GM18867 (cell line): ENCODE results near the gene RBBP6.
"Not testable (repeated sequence)": the region's sequence is repeated elsewhere in the genome, so short reads cannot be mapped to it uniquely, and the experiment has no call there.

Experiments used
- ATAC-seq: cut with Tn5 transposase; IDR thresholded peaks from one replicate; pipeline ENCODE4 v1.9.1; 2021; ENCODE audit warnings: mild to moderate bottlenecking, moderate library complexity; ENCODE audit not compliant: unreplicated experiment

The RBBP6 gene

DNA sequence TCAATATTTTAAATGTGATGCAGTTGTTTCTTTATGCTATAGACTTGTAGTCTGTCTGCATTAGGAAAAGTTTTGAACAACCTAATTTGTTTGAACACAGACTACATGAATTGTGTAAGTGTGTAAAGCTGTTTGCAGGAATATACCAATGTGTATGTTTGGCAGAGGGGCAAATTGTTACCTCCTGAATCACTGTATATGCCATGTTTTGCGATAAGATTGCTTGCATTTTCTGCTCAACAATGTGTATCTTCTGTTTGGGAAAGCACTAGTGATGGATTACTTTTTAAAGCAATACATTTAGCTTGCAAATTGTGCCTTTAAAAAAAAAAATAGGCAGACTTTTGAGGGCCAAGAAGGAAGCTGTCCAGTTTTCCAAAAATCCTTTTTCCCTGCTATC is 14.6 kb downstream of the RBBP6 start:
- no peak for ATAC-seq

DNA sequence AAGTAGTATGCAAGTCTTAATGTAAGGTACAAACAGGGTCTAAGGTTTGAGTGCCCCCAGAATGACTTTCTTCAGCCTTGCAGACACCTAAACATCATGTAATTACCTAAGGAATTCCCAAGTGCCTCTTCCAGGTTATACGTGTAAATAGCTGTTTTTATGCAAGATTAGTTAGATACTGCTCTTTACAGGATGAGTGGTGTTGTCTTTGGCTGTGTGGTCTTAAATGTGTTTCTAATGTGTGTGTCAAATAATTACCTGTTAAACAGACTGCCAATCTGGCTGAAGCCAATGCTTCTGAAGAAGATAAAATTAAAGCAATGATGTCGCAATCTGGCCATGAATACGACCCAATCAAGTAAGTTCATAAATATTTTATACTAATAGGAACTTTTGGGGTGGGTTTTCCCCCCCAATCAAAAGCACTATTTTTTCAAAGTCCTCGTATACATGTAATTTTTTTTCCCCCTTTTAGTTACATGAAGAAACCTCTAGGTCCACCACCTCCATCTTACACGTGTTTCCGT is 16.0 kb downstream of the RBBP6 start:
- ATAC-seq = no peak

DNA sequence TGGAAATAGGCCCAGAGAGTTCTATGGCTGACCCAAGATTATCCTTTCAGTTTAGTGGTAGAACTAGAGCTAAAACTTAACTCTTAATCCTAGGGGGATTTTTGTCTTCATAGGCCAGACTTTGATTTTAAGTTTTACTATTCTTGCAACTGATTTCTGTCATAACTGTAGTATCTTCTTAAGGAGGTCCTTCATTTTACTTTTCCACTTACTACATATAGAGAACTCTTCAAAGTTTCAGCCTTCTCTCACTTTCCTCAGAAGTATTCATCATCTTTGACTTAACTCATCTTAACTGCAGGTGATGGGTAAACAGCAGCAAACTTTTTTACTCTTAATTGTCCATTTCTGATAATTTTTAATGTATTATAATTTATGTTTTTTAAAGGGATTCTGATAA is 23.4 kb downstream of the RBBP6 start:
- no peak for ATAC-seq

DNA sequence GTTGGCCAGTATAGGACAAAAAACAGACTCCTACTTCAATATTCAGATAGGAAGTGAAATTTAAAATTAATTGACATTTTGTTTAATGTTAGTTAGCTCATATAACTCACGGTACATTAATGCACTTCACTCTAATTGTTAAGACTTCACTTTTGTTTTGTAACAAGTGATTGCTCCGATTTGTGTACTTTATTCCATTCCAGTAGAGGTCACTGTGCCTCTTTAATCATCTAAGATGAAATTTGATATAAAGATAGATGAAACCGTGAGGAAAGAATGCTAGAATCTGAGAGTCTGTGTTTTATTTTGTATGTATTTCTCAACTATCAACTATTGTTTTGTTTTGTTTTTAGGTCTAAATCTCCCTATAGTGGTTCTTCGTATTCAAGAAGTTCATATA is 29.0 kb downstream of the RBBP6 start:
- ATAC-seq = no peak

DNA sequence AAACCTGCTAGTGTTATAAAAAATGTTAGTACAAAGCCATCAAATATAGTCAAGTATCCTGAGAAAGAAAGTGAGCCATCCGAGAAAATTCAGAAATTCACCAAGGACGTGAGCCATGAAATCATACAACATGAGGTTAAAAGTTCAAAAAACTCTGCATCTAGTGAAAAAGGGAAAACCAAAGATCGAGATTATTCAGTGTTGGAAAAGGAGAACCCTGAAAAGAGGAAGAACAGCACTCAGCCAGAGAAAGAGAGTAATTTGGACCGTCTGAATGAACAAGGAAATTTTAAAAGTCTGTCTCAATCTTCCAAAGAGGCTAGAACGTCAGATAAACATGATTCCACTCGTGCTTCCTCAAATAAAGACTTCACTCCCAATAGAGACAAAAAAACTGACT is 31.7 kb downstream of the RBBP6 start:
- ATAC-seq = no peak

DNA sequence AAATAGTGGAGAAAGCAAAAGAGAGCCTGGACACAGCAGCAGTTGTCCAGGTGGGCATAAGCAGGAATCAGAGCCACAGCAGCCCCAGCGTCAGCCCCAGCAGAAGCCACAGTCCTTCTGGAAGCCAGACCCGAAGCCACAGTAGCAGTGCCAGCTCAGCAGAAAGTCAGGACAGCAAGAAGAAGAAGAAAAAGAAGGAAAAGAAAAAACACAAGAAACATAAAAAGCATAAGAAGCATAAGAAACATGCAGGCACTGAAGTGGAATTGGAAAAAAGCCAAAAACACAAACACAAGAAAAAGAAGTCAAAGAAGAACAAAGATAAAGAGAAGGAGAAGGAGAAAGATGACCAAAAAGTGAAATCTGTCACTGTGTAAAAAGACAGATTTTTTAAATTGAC is 32.7 kb downstream of the RBBP6 start:
- ATAC-seq = no peak

DNA sequence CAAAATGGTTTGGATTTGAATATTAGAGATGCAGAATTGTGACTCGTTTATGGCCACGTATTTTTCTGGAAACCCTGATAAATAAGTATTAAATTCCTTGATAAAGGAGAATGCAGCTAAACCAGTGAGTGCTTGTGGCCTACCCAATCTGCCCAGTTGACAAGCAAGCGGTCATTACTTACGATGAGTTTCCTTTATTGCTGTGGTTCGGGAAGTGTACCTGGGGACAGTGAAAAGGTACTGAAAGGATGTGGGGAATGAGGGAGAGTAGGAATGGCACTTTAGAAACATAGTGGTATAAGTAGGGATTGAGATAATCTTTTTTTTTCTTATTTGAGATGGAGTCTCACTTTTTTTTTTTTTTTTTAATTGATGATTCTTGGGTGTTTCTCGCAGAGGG is 33.8 kb downstream of the RBBP6 start:
- no peak for ATAC-seq

DNA sequence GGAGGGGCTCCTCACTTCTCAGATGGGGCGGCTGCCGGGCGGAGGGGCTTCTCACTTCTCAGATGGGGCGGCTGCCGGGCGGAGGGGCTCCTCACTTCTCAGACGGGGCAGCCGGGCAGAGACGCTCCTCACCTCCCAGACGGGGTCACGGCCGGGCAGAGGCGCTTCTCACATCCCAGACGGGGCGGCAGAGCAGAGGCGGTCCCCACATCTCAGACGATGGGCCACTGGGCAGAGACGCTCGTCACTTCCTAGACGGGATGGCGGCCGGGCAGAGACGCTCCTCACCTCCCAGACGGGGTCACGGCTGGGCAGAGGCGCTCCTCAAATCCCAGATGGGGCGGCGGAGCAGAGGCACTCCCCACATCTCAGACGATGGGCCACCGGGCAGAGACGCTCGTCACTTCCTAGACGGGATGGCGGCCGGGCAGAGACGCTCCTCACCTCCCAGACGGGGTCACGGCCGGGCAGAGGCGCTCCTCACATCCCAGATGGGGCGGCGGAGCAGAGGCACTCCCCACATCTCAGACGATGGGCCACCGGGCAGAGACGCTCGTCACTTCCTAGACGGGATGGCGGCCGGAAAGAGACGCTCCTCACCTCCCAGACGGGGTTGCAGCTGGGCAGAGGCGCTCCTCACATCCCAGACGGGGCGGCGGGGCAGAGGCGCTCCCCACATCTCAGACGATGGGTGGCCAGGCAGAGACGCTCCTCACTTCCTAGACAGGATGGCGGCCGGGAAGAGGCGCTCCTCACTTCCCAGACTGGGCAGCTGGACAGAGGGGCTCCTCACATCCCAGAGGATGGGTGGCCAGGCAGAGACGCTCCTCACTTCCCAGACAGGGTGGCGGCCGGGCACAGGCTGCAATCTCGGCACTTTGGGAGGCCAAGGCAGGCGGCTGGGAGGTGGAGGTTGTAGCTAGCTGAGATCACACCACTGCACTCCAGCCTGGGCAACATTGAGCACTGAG is 35.4 kb downstream of the RBBP6 start:
- not testable (repeated sequence) for ATAC-seq

DNA sequence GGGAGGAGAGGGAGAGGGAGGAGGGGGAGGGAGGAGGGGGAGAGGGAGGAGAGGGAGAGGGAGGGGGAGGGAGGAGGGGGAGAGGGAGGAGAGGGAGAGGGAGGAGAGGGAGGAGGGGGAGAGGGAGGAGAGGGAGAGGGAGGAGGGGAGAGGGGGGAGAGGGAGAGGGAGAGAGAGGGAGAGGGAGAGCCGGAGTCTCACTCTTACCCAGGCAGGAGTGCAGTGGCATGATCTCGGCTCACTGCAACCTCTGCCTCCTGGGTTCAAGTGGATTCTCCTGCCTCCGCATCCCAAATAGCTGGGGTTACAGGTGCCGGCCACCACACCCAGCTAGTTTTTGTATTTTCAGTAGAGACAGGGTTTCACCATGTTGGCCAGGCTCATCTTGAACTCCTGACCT is 36.4 kb downstream of the RBBP6 start:
- ATAC-seq = not testable (repeated sequence)

DNA sequence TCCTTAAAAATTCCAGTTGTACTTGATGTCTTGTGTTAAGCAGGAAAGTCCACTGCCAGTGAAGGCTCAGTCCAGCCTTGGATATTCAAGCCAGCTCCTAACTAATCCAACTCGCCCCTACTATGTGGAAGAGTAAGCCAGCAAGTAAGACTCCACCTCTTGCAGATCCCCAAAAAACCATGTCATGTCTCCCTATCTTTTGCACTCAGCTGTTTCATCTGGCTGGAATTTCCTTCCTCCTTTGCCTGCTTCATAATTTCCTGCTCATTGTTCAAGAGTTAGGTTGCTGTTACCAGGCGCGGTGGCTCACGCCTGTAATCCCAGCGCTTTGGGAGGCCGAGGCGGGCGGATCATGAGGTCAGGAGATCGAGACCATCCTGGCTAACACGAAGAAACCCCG is 37.8 kb downstream of the RBBP6 start:
- ATAC-seq = no peak

DNA sequence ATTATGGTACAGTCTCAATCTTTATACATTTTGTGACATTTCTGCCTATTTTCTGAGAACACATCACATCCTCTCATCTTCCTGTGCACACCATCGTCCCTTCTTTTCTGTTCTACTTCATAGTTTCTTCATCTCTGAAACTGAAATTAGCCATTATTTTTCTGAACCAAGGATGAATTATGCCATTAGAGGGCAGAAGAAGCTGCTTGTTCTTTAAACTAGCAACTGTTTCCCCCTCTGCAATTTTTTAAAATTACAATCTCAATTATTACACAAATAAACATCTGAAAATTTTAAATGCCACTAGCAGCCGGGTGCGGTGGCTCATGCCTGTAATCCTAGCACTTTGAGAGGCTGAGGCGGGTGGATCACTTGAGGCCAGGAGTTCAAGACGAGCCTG is 41.3 kb downstream of the RBBP6 start:
- no peak for ATAC-seq

DNA sequence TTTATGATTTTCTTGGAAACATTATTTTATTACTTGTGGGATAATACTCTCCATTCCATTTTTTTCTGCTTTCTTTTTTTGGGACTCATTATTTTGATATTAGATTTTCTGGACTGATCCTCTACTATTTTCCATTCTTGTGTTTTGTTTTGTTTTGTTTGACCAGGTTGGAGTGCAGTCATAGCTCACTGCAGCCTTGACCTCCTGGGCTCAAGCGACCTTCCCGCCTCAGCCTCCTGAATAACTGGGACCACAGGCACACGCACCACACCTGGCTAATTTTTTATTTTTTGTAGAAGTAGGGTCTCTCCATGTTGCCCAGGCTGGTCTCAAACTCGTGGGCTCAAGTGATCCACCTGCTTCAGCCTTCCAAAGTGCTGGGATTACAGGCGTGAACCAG is 44.1 kb downstream of the RBBP6 start:
- no peak for ATAC-seq

DNA sequence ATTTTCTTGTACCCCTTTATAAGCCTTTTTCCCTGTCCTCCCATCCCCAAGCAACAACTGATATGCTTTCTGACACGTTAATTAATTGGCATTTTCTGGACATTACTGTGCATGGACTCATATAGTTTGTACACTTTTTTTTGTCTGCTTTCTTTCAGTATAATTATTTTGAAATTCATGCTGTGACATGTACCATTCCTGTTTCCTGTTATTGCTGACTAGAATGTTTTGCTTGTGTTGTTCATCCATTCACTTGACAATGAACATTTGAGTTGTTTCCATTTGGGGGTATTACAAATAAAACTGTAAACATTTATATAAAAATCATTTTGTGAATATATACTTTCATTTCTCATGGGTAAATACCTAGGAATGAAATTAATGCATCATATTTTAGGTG is 50.6 kb downstream of the RBBP6 start:
- no peak for ATAC-seq

DNA sequence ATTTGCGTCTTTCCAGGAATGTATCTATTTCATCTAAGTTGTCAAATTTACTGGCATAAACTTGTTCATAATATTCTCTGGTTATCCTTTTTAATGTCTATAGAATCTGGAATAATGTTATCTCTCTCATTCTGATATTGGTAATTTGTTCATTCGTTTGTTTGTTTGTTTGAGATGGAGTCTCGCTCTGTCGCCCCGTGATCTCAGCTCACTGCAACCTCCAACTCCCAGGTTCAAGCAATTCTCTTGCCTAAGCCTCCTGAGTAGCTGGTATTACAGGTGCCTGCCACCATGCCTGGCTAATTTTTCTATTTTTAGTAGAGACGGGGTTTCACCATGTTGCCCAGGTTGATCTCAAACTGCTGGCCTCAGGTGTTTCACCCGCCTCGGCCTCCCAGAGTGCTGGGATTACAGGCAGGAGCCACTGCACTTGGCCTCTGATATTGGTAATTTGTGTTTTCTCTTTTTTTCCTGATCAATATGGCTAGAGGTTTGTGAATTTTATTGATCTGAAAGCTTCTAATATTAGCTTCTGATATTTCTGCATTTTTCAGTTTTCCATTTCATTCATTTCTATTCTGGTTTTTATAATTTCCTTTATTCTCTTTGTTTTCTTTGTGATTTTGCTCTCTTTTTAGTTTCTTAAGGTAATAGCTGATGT is 59.5 kb downstream of the RBBP6 start:
- ATAC-seq = no peak

DNA sequence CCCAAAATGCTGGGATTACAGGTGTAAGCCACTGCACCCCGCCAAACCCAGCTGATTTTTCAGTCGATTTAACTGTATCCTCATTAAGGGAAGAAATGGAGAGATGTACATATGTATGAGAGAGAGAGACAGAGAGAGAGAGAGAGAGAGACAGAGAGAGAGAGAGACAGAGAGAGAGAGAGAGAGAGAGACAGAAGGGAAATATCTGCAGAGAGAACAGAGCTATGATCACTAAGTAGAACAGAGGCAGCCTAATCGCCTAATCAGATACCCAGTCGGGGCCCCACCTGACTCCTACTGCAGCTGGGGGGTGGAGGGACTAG is 70.0 kb downstream of the RBBP6 start:
- ATAC-seq = no peak

DNA sequence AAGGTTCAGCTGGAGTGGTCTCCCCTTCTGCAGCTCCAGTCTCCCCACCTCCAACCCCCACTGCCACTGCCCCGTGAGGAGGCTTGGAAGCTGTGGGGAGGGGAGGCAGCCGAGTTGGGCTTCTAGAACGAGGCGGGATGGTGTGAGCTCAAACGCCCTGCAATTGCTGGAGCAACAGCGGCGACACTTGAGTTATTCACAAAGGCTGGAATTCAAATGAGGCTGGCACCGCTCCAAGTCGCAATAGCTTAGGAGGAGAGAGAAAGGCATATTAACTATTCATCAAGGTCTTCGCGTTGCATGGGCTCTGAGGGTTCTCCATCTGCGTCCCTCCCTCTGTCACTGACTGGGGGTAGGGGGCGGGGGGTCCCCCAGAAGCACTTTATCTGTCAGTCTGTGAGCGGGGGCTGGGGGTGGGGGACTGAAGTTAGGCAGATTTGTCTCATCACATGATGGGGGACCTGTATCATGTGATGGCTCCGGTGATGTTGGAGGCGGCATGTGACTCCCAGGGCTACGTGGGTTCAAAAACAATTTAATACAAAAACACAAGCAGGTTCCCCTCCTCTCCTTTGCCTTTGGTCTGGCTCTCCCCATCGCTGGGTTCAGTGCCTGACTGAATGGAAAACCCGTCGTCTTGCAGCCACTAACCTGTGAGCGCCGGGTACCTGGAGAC is 70.5 kb downstream of the RBBP6 start:
- ATAC-seq = no peak

DNA sequence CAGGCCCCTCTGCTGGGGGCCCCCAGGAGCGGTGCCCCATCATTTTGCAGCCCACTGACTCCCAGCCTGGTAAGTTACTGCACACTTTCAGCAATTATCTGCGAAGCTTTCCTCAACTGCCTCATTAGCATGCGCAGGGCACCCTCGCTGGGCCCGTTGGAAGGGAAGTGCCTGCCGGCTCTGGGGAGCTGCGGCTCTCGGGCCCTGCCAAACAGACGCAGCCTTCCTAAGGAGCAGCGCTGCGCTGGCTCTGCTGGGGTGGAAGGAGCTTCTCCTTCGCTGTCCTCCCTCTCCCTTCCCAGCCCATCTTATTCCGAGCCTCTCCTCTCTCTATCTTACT is 71.0 kb downstream of the RBBP6 start:
- no peak for ATAC-seq

DNA sequence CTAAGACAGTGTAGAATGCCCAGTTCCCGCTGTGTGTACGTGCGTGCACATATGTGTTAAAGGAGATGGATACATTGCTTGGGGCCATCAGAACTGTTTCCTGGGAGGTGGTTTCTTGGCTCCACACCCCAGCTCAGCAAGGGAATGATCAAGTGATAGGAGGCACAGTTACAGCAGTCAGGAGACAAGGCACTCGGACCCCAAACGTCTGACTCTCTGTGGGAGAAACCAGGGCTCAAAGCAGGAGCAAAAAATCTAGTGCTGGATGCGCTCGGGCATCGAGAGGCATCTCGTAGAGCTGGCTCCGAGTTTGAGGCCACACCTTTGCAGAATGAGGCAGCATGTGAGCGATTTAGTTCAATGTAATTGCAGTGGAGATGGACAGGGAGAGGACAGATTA is 71.9 kb downstream of the RBBP6 start:
- ATAC-seq = no peak

DNA sequence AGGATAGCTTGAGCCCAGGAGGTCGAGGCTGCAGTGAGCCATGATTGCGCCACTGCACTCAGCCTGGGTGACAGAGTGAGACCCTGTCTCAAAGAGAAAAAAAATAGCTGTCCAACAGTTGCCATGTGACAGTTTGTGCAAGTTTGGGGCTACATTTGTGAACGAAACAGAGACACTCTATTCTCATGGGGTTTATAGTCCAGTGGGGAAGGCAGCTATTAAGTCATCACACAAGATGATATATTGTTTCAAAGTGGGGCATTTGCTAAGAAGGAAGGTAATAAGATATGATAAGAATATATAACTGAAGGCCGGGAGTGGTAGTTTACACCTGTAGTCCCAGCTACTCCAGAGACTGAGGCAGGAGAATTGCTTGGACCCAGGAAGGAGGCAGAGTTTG is 73.3 kb downstream of the RBBP6 start:
- no peak for ATAC-seq

DNA sequence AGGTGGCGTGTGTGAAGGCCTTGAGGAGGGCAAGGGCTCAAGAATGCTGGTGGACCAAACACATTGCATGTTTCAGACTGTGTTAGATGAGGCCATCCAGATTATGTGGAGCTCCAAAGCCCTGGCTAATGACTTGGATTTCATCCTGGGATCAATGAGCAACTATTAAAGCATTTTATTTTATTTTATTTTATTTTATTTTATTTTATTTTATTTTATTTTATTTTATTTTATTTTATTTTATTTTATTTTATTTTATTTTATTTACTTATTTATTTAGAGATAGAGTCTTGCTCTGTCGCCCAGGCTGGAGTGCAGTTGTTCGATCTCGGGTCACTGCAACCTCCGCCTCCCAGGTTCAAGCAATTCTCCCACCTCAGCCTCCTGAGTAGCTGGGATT is 73.9 kb downstream of the RBBP6 start:
- ATAC-seq = not testable (repeated sequence)

DNA sequence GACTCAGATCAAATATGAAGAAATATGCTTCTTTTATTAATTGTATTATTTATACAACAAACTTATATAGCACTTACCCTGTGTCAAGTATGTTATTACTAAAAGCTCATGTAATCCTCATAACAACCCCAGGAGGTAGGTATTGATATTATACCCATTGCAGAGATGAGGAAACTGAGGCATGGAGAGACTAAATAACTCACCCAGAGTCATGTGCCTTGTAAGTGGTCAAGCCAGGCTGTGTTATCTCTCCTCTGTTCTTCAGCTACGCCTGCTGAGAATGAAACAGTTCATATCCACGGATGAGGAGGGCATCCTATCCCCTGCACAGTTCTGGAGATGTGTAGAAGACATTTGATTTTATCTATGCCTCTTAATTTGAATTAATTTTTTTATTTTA is 78.1 kb downstream of the RBBP6 start:
- no peak for ATAC-seq
